Regular cardiac myocyte (primary cell): ENCODE measurements around the gene GPR37. TPM values are rescaled to one million over a fixed set of nuclear protein-coding genes. Genes with fewer than 3 reads are reported as not detected.

Experiments used
- total RNA-seq: library from RNA; depleted of rRNA; stranded (reverse); fragments of >200 nt; gene quantifications from 2 replicates; pipeline ENCODE4 v1.2.3, GENCODE V29; 2014

Gene GPR37, protein sequence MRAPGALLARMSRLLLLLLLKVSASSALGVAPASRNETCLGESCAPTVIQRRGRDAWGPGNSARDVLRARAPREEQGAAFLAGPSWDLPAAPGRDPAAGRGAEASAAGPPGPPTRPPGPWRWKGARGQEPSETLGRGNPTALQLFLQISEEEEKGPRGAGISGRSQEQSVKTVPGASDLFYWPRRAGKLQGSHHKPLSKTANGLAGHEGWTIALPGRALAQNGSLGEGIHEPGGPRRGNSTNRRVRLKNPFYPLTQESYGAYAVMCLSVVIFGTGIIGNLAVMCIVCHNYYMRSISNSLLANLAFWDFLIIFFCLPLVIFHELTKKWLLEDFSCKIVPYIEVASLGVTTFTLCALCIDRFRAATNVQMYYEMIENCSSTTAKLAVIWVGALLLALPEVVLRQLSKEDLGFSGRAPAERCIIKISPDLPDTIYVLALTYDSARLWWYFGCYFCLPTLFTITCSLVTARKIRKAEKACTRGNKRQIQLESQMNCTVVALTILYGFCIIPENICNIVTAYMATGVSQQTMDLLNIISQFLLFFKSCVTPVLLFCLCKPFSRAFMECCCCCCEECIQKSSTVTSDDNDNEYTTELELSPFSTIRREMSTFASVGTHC
- total RNA-seq = not detected in 2 replicates

DNA sequence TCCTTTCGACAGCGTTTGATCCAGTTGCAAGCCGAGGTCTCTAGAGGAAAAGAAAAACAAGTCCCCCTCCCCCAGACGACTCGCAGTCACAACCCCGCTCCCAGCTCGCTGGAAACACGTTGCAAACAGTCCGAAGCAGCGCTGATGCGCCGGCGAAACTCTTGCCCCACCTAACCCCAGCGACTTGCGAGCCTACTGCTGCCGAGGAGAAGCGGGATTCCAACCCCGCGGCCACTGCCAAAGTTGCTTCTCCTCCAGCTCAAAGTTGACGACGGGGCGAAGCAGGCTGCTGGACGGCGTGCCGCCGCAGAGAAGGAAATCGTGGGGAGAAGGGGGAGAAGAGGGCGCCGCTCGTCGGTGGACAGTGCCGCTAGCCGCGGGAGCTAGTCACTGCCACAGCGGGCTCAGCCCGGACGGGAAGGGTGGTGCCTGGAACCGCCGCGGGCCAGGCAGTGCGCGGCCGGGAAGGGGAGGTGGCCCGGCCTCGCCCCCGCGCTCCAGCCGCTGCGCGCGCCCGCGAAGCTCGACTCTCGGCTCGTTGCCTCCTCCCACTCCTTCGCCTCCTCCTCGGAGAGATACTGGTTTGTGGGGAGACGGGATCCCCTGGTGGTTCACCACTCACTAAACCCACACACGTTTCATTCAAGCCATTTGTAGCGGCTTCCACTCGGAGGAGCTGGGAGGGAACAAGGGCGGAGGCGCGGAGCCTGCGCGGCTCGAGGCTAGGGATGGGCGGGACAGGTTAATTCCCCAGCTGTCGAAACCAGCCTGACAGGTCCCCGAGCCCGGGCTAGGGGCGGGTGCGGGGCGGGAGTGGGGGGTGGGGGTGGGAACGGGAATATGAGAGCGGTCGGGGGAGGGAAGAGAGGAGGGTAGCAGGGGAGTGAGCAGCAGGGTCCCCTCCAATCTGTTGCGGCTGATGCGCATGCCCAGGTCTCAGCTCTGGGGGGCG is at the start of gene GPR37:
GPR37 (minus strand) TSS at position 392 of the 952 bp plus-strand sequence. CDS start 816 bp downstream, outside the sequence.

Other genes with a start within 250 kb of the GPR37 start
- 34.5 and 42.6 TPM in 2 replicates for gene POT1, start 164.0 kb upstream of the GPR37 start, total RNA-seq